GM19395 (cell line): ENCODE data around the gene PLA2G4A.

Experiments used
- ATAC-seq: cut with Tn5 transposase; IDR thresholded peaks from one replicate; pipeline ENCODE4 v1.9.1; 2021; ENCODE audit warnings: mild to moderate bottlenecking, moderate library complexity; ENCODE audit not compliant: unreplicated experiment

Gene PLA2G4A

DNA sequence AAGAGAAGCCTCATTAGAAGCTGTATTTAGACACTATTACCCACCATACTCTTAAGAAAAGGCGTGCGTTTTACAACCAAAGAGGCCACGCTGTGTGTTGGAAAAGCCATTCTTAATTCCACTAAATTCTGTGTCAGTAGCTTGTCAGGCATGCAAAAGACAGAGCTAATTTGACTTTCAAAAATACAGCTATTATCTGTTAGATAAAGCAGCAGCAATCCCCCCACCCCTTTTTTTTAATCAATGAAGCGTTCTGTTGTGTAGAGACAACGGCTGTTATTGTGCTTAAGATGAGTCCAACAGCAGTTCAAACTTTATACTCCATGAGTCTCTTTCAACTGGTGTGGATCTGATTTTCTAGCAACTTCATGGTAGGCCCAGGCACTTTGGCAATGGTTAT lies 43.5 kb downstream of the PLA2G4A start:
- ATAC-seq = no peak

DNA sequence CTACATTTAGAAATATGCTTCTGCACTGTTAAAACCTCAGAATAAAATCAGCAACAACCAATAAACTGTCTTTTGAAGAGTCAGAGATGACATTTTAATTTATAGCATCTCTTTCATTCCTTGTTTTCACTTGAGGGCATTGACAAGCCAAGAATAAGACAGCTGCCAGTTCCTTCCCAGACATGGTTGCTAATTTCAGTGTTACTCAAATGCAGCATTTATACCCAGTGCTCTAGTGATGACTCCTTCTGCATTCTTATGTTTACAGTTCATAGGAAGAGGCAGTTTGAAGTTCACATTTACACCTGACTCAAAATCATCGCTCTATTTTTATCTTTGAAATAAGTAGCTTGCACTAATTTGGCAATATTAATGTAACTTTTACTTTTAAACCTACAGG lies 44.9 kb downstream of the PLA2G4A start:
- peak; percentile 42 for ATAC-seq

DNA sequence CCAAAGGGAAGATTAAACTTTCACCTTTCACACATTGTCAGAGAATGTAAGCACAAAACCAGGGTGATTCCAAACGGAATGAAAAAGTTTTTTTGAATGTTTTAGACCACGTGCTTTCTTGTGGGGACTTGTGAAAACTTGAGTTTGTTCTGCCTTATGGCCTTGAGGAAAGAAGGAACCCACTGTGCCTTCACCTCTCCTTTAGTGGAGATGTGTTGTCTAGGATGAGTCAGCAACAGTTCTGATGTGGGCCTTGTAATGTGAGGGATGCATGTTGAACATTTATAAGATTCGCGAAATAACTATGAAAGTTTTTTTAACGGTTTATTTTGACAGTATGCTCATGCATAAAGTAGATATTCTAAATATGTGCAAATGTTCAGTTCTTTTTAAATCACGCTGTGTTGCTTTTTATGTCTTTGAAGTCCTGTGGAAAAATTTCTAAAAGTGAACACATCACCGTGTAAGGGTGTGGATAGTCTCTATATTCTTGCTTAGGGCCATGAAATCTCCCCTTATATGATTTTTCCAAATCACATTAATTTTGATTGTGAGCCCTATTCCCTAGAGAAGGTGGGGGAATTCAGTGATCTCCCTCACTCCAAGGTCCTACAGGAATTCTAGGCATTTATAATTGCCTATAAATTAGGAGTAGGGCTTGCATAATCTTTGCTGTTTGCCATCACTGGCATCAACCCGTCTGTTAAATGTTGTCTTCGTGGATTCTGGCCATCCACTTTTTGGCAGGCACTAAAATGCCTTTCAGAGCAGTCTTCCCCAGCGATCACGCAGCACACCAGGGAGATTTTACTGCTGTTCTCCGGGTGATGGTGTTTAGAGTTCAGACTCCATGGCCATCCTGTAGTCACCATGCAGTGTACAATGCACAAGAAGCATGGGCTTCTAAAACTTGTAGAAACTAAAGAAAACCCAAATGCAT lies 47.4 kb downstream of the PLA2G4A start:
- ATAC-seq = no peak

DNA sequence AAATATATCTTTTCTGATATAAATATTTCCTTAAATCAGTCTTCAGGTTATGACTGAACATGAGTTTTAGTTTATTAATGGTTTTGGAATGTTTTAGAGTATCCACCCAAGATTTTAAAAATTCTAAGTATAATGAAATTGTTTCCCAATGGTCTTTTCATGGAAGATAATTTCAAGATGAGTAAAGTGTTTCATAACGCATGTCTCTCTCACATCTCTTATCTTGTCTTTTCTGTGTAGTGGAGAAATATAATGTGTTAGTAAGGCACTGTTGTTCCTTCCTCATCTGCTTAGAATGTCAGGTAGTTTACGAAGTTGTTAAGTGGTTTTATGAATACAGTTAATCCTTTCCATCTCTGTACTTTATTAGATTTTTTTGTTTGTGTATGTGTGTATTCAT lies 49.6 kb downstream of the PLA2G4A start:
- ATAC-seq = no peak

DNA sequence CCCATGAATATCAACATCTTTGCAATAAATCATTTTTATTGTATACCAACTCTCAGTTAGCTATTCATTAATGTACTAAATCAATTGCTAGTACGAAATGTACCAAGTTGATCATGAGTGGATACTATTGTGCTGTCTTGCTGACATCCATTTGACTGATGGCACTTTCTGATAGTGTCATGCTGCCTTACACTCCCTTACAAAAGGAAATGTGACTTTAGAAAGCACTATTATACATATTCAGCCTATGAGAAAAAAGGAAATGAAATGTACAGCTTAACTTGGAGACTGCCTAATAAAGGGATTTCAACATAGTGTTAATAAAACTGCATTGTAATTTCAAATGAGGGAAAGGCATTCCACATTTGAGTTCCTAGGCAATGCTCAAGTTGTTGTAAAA lies 52.2 kb downstream of the PLA2G4A start:
- ATAC-seq = no peak

DNA sequence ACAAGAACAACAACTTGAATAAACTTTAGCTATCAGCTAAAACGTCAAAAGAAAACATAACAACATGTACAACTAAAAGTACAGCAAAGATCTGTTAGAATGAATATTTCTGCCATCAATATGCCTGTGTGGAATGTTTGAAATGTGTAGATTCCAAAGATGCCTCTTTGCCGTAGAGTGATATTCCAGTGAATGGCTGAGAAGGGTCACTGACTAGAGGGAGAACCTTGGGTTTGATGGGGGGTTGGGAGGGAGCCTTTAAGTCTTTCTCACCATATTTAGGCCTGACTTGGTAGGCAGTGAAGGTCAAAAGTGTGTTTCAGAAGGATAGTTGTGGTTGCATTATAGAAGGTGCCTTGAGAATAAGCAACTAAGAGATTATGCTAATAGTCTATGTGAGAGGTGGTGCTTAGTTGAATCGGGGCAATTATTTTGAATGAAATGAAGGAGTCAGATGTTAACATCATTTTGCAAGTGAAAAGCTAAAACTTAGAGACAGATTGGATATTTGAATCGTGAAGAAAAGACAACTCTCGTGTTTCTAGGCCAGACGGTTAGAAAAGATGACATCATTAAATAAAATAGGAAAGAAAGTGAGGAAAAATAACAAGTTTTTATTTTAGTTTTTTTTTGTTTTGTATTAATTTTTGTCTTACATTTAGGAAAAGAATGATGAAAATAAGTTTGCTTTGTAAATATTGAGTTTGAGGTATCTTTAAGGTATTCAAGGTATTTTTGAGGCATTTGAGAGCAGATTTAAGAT lies 53.8 kb downstream of the PLA2G4A start:
- ATAC-seq = no peak

DNA sequence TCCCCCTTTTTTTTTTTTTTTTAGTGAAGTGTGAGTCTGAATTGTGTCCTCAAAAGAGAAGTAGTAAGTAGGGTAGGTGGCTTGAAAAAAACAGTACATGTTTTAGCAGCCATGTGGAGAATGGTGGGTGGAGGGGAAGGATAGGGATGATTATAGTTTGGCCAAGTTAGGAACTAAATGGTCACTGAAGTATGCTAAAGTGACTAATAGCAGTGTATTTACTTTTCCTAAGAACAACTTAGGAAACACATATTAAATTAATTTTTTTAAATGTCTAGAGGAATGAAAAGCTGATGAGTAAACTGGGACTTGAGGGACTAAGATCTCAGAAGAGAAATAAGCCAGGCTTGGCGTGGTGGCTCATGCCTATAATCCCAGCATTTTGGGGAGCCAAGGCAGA lies 55.5 kb downstream of the PLA2G4A start:
- no peak for ATAC-seq

DNA sequence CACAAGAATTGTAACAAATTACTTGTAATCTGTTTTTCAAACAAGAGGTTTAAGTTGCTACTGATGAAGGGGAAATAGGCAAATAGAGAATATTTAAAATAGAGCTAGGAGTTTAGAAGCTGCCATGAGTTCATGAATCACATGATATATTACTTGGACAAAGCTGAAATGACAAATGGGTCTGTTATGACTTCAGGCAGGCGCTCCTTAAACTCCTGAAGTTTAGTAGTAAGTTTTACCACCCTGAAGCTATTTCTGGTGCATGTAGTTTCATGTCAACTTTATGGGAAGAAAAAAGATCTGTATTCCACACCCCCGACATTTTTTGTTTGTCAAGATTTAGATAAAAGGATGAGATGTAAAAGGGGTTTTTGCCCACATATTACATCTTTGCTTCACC lies 58.5 kb downstream of the PLA2G4A start:
- no peak for ATAC-seq

DNA sequence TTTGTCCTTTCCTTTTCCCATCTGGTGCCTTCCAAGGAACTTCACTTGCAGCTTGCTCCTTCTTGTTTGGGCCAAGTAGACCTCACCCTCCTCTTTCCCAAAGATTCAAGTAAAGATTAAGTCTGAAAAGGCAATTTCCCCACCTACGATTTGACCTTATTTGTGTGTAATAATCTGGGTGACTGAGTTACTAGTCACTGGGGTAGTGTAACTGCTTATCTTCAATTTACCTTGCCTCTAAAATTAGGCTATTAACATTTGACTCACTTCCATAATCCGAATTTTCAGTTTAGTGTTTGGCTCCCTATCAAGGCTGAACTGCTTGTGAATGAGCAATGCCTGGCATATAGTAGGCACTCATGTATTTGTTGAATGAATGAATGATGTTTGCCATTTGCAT lies 59.6 kb downstream of the PLA2G4A start:
- ATAC-seq = no peak

DNA sequence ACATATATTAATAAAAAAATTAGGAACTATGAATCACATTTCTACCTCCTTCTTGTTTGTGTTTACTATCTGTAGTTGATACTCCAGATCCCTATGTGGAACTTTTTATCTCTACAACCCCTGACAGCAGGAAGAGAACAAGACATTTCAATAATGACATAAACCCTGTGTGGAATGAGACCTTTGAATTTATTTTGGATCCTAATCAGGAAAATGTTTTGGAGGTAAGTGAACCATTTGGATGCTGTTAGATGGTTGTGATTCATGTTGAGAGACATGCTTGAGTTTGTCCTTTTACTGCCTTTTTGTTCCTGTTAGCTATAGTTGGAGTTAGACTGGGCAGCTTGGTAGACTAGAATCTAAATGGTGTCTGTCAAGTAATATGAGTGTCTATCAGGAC lies 64.2 kb downstream of the PLA2G4A start:
- no peak for ATAC-seq

DNA sequence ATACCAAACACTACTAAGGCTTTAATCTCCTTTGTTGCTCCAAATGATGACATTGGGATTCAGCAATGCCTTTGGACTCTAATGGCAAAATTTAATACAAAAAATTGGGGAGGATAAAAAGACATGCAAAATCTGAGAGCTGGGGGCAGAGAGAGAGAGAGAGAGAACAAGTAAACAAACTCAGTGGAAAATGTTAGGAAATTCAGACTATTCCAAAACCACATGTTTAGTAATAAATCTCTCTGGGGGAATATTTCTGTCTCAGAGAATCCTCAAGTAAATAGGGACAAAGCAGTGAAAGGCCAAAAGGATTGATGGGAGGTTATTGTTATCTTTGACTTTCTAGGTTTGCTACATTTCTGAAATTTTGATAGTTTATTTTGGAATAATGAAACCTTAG lies 65.7 kb downstream of the PLA2G4A start:
- no peak for ATAC-seq

DNA sequence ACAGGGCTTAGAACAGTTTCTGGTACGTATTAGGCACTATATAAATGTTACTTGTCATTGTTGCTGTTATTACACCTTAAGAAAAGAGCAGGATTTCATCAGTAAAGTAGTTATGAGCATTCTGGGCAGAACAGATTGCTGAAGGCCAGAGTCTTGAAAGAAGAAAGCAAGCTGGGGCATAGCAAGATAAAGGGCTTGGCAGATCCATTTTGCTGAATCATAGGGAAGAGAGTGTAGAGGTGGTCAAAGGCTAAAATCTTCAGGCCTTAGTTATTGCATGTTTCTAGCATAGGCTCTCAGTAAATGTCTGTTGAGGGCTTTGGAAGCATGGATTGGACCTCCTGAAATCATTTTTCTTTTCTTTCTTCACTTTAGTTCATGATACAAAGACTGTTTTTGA lies 67.5 kb downstream of the PLA2G4A start:
- ATAC-seq = no peak

DNA sequence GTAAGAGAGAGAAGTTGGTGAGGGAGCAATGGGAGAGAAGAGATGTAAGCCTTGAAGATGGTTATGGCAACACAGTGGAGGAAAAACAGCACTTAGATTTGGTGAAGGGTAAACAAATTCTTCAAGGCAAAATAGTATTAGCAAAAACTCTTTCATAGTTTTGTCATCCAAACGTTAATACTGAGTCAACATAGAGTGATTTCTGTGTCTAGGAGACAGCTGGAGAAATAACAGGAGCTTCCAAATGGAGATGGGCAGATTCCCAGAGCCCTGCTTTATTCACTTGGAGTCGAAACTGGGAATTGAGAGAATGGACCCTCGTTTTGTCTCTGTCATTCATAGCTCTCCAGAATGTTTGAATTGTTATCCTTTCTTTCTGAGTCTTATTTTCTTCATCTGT lies 68.3 kb downstream of the PLA2G4A start:
- ATAC-seq = no peak

DNA sequence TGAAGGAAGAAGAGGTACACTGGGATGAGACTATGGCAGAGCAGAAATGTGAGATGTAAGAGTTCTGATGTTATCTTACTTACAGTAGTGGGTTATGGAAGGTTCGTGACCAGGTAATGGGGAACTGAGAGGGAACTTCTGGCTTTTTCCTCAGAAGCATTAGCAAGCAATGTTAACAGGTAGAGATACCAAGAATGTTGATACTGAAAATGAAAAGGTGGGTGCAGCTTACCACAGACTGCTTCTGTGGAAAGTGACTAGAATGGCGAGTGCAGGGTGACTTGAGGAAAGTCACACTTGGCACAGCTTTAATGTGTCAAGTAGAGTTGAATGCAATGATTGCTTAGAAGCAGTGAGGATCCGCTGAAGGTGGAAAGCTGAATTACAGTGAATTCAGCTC lies 70.8 kb downstream of the PLA2G4A start:
- ATAC-seq = peak; percentile 97

DNA sequence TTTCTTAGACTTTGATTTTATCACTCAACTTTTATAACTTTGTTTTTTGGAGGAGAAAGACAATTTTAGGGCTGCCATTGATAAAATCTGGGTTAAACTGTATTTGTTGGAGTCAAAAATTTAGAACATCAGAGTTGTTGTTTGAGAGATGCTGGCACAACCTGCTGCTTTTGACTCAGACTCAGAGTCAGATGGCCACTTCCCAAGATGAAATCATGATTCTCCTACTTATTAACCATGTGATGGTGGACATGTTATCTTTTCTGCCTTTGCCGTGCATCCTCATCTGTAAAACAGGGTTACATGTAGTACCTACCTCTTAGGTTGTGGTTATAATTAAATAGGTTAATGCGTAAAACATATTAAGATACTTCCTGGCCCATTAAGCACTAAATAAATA lies 71.2 kb downstream of the PLA2G4A start:
- no peak for ATAC-seq

DNA sequence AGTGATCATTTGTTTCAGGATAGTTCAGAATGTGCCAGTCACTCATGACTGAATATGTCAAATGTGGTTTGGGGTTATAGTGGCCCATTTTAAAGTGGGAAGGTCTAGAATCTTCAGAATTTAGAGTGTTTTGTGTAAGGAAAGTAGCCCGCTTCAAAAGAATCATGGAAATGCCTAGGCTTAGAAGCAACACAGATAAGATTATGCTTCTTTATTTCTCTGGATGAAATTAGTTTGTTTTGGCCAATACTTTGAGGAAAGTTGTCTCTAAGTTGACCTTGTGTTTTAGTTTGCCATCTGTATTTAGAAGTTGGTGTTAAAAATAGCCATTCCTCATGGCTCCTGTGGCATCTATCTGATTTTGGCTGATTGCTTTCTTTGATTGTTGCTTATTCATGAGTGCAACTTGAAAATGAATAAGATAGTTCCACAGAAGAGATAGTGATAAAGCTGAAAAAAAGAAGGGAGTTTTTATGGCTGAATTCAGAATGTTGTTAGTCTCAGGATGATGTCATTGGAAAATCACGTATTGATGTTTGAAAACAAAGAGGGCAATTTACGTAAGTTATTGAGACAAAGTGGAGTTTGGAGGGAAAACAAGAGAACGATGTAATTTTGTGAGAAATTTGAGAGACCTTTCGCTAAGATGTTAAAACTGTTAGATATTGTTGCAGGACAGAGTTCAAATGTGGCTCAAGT lies 71.9 kb downstream of the PLA2G4A start:
- no peak for ATAC-seq

DNA sequence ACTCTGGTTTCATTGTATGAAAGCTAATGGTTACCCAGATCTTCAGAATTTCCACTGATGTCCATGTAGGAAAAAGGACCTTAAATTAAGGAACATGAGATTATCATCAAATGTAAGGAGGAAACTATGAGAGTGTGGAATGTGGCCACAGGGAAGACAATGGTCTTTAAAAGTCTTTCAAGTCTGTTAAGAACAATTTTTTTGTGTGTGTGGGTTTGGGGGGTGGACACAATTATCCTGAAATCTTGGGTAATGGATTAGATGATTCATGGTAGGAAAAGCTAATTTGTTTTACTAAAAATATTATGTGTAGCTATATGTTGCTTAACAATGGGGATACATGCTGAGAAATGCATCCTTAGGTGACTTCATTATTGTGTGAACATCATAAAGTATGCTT lies 72.9 kb downstream of the PLA2G4A start:
- ATAC-seq = no peak

DNA sequence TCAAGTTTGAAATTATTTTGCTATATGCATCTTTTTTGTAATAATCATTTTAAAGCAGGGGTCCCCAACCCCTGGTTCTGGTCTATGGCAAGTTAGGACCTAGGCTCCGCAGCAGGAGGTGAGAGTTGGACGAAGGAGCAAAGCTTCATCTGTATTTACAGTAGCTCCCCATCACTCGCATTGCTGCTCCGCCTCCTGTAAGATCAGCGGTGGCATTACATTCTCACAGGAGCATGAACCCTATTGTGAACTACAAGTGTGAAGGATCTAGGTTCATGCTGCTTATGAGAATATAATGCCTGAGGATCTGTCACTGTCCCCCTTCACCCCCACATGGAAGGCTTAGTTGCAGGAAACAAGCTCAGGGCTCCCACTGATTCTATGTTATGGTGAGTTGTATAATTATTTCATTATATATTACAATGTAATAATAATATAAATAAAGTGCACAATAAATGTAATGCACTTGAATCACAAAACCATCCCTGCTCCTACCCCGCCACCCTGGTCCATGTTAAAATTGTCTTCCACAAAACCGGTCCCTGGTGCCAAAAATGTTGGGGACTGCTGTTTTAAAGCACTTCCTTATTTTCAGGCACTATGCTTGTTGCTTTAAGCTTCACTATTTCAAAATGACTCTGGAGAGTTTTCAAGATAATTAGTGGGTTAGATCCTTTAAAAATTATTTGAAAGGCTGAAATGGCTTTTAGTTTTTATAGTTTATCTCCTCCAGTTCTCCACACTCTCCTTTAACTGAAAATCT lies 74.8 kb downstream of the PLA2G4A start:
- no peak for ATAC-seq

DNA sequence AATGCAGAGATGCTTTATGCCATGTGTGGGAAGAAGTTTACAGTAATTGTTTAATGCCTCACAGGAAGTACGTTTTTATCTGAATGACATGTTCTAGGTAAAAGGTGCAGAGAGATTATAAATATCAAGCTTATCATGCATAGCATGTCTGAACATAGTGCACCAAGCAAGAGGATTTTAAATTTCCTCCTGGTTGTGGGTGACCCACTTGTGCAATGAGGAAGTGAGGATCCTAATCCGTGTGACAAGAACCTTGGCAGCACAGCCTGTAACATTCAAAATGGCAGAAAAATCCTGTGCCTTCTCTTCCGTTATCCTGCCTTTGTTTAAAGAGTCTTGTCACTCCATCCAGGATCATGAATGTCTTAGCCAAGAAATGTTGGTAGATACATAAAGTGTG lies 75.6 kb downstream of the PLA2G4A start:
- no peak for ATAC-seq

DNA sequence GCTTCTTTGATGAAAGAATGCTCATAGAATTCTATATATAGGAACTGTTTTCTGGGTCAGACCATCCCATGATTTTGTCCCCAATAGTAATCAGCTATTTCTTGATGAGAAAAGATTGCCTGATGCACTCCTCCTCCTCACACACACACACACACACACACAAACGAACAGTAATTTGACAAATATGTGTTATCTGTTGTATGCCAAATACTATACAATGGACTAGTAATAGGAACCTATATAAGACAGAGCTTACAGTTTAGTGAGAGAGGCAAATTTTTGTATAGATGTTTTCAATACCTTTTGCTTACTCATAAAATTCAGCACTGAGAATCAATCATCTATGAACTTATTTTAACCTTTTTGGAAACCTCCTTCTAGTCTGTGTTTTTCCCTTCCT lies 76.8 kb downstream of the PLA2G4A start:
- no peak for ATAC-seq

DNA sequence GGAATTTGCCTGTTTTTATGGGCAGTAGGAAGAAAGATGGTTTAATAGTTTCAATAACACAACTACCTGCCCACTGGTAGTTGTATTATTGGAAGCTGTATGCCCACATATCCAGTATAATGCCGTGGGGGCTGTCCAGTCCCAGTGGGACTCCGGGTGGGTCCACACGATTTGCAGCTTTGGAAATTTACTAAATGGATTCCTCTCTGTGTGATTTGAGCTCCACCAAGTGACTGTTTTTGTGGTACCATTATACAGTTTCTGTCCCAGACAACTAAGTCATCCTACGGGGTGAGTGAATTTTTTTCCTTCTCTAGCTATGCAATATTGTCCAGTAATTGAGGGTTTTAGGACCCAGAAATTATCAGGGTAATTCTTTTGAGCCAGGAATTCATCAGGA lies 86.8 kb downstream of the PLA2G4A start:
- ATAC-seq = no peak
